Activated naive CD8-positive, alpha-beta T cell (primary cell): ENCODE data around the gene OSBPL10.
"Not testable (repeated sequence)": the region's sequence is repeated elsewhere in the genome, so short reads cannot be mapped to it uniquely, and the experiment has no call there.

Experiments used
- H3K27ac Mint-ChIP-seq: one replicate; pipeline ENCODE4 v1.8.0; 2021; ENCODE audit warnings: mixed read lengths
- H3K27me3 Mint-ChIP-seq: one replicate; pipeline ENCODE4 v1.8.0; 2021; ENCODE audit warnings: mixed read lengths
- H3K36me3 Mint-ChIP-seq: one replicate; pipeline ENCODE4 v1.8.0; 2021; ENCODE audit warnings: mixed read lengths
- H3K4me1 Mint-ChIP-seq: one replicate; pipeline ENCODE4 v1.8.0; 2021; ENCODE audit warnings: low read depth, mixed read lengths
- H3K4me3 Mint-ChIP-seq: one replicate; pipeline ENCODE4 v1.8.0; 2021; ENCODE audit warnings: mild to moderate bottlenecking, mixed read lengths
- H3K9me3 Mint-ChIP-seq: one replicate; pipeline ENCODE4 v1.8.0; 2021; ENCODE audit warnings: low read depth, mixed read lengths

OSBPL10 gene

DNA sequence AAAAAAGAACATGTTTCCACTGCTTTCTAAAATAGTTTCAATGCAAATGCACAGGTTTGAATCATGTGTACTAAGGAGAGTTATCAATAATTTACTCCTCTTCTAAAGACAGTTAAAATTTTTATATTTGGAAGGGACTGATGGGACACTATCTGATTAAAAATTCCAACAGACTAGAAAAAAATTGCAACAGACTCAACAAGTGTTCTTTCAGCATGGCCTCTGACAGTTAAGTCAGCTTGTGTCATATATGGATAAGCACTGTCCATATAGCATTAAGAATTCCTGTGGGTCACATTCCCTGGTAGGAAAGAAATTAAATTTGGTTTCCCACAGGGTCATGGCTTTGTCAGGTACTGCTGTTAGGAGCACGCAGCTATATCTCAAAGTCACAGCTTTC lies 96.8 kb downstream of the OSBPL10 start:
- peaks cover 2% of the 10 kb centered on the region for H3K36me3 Mint-ChIP-seq
- H3K27ac Mint-ChIP-seq: no peak overlapping the region
- H3K27me3 Mint-ChIP-seq: no peaks in the 10 kb centered on the region
- H3K4me1 Mint-ChIP-seq: no peaks in the 10 kb centered on the region
- no peak overlapping the region for H3K4me3 Mint-ChIP-seq
- peaks cover 3% of the 10 kb centered on the region for H3K9me3 Mint-ChIP-seq

DNA sequence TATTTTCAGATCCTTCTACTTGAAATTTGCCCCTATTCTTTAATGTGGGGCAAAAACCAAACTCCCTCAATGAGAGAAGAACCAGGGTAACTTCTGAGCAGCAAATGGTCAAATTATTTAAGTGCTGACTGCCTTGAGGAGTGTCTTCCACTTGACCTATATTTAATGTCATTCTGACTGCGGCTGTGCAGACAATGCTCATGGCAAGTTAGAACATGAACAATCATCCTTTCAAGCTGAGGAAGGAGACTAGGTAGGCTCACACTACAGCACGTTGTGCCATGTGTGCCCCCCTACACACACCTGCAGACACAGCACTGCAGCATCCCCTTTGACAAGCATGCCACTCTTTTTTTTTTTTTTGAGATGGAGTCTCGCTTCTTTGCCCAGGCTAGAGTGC lies 98.2 kb downstream of the OSBPL10 start:
- Mint-ChIP-seq H3K36me3 (peaks cover 2% of the 10 kb centered on the region), H3K4me1 (no peaks in the 10 kb centered on the region), H3K27ac (no peak overlapping the region), H3K27me3 (no peaks in the 10 kb centered on the region), H3K4me3 (no peak overlapping the region), H3K9me3 (peaks cover 3% of the 10 kb centered on the region)

DNA sequence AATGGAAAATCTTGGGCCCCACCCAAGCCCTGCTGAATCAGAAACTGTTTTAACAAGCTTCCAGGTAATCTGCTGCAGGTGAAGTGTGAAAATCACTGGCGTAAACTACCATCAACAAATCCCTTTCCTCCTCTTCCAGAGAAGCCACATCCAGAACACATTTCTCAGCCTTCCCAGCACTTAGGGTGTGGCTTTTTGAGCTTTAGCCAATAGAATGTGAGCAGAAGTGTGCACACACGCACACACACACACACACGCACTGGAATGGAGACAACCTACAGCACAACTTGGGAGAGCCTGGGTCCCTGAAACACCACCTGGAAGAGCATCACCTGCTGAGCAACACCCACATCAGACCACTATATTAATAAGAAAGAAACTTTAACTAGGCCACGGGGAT lies 98.6 kb downstream of the OSBPL10 start:
- Mint-ChIP-seq H3K9me3 (peaks cover 3% of the 10 kb centered on the region), H3K4me3 (no peak overlapping the region), H3K27ac (no peak overlapping the region), H3K36me3 (peaks cover 2% of the 10 kb centered on the region), H3K27me3 (no peaks in the 10 kb centered on the region), H3K4me1 (no peaks in the 10 kb centered on the region)

DNA sequence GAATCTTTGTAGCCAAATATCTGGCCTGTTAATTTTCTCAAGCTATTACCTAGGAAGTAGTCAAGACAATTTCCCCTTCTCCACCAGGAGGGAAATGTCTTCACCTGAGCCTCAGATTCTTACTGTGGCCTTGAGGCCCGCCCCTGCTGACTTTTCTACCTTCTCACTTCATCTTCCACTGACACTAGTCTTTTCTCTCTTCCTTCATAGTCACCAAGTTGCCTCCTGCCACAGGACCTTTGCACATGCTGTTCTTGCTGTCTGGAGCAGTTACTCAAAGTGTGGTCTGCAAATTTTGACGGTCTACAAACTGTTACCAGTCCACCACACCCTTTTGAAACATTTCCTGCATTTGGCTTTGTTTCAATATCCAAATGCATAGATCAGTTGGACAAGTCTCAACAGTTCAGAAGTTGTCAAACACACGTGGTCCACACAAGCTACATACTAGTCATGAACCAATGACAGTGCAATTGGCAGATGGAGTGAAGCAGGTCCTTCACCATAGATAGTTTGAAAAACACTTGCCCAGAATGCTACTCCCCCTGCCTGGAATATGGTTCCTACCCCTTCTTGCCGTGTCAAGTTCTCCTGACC lies 100.5 kb downstream of the OSBPL10 start:
- Mint-ChIP-seq H3K4me3 (no peak overlapping the region), H3K27ac (no peak overlapping the region), H3K4me1 (no peaks in the 10 kb centered on the region), H3K9me3 (peaks cover 3% of the 10 kb centered on the region), H3K27me3 (no peaks in the 10 kb centered on the region), H3K36me3 (peaks cover 2% of the 10 kb centered on the region)

DNA sequence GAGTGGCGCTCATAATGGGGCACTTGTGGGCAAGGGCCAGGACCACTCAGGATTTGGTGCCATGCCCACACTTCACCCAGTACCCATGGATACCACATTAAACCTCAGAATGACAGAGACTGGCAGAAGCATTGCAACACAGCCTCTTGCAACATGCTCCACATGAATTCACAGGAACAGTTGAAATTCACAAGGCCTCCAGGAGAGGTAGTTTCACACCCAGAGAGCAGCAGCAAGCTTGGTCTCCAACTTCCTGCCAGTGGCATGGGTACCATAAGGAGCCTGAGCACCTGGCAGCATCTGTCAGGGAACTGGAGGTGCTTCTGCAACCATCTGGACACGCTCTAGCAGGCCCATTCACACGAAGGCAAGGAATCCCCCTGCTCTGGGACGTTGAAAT lies 101.0 kb downstream of the OSBPL10 start:
- Mint-ChIP-seq H3K9me3 (peaks cover 3% of the 10 kb centered on the region), H3K27ac (no peak overlapping the region), H3K4me1 (no peaks in the 10 kb centered on the region), H3K36me3 (peaks cover 2% of the 10 kb centered on the region), H3K27me3 (no peaks in the 10 kb centered on the region), H3K4me3 (no peak overlapping the region)

DNA sequence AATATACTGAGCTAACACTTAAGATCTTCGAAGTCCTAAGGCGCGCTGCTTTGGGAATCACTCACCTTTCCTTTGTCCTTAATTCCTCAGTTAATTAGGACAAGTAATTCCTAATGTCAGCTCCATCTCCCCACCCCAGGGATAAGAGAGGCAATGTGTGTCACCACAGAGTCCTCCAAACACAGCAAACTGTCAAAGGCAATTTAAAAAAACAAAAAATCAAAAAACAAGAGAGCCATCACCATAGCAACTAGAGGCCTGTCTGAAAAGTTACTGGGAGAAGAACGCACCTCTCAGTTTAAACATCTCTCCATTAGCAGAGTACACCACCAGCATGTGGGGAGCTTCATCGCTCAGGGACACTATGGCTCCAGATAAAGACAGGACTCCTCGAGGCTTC lies 101.7 kb downstream of the OSBPL10 start:
- peaks cover 2% of the 10 kb centered on the region for H3K36me3 Mint-ChIP-seq
- no peak overlapping the region for H3K4me3 Mint-ChIP-seq
- H3K27me3 Mint-ChIP-seq: no peaks in the 10 kb centered on the region
- no peaks in the 10 kb centered on the region for H3K4me1 Mint-ChIP-seq
- H3K9me3 Mint-ChIP-seq: peaks cover 3% of the 10 kb centered on the region
- no peak overlapping the region for H3K27ac Mint-ChIP-seq

DNA sequence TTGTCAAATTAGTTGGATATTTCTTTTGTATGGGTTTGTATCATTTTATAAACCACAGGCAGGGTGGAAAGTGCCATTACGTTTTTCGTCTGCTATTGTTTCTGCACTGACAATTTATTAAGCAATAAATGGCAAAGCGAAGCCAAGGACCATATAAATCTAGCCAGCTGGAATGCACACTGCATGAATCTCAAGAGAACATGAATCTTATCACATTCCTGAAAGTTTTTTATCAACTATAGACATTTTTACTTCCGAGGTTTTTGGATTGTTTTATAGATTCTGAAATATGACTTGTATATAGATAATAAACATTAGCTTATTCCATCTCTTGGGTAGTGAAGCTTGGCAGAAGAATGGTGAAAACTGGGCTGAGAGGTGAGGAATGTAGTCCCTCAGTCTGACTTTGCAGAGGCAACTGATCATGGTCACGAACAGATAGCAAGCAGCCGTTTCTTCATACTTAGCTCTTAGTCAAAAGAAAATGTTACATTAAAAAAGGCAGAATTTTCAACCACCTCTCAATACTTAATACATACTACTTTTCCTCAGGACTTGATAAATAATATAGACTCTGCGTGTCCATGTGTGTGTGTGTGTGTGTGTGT lies 102.7 kb downstream of the OSBPL10 start:
- Mint-ChIP-seq H3K4me3 (no peak overlapping the region), H3K4me1 (no peaks in the 10 kb centered on the region), H3K36me3 (peaks cover 2% of the 10 kb centered on the region), H3K27ac (no peak overlapping the region), H3K9me3 (peaks cover 3% of the 10 kb centered on the region), H3K27me3 (no peaks in the 10 kb centered on the region)

DNA sequence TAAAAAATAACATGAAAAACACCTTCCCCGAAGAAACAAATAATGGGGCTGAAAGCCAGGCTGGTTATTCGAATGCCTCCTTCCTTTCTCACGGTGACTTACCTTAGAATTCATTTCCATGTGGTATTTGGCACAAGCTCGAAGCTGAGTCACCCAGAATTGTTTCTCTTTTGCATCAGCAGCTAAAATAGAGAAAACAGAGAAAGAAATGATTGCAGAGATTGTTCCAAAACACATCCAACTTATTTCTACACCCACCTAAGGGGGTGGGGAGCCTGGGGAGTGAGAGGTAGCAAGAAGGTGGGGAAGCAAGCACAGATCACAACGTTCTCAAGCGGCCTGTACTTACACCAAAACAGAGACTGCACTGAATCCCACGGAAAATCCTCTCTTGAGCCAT lies 104.7 kb downstream of the OSBPL10 start:
- H3K27me3 Mint-ChIP-seq: no peaks in the 10 kb centered on the region

DNA sequence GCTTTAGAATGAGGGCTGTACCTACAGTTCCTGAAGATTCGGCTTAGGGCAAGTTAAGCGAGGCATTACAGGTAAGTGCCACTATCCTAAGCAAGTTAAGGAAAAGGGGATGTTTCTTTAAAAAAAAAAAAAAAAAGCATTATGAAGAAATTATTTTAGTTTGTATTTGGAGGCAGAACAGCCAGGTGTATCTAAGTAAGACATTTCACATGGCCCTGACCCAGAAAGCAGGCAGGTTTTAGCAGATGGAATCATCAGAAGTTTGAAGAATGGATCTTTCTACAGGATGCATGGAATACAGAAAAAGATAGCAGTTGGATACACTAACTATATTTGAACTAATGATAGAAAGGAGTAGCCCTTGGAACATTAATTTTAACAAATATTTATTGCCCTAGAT lies 105.6 kb downstream of the OSBPL10 start:
- H3K4me3 Mint-ChIP-seq: no peak overlapping the region
- no peak overlapping the region for H3K27ac Mint-ChIP-seq
- H3K36me3 Mint-ChIP-seq: no peaks in the 10 kb centered on the region
- H3K9me3 Mint-ChIP-seq: no peaks in the 10 kb centered on the region
- H3K27me3 Mint-ChIP-seq: no peaks in the 10 kb centered on the region
- no peaks in the 10 kb centered on the region for H3K4me1 Mint-ChIP-seq

More for the DNA sequence above, 104.7 kb downstream of the OSBPL10 start:
- Mint-ChIP-seq H3K4me1 (no peaks in the 10 kb centered on the region), H3K36me3 (peaks cover 2% of the 10 kb centered on the region), H3K27ac (no peak overlapping the region), H3K9me3 (peaks cover 3% of the 10 kb centered on the region), H3K4me3 (no peak overlapping the region)

DNA sequence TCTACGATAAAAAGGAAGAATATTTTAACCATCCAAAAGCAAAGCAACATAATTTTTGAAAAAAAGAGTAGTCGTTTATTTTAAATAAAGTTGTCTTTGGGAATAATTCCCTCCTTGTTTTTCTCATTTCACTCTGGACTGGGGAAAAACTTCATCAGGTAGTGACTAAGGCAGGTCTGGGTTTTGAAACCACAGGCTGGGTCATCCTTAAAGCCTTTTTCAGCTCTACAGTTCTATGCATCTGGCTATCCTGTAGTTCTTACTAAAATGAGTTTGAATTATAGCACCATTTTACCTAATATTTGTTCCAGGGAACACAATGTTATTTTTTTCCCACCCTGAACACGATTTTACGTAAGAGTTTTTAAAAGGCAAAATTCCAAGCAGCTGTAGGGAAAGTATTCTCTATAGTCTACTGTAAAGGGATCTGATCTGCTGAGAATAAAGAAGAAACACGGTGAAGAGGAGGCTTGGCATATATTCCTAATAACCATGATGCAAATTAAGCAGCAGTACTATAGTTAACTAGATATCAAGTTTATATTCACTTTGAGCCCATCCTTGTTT lies 107.7 kb downstream of the OSBPL10 start:
- Mint-ChIP-seq H3K36me3 (no peaks in the 10 kb centered on the region), H3K27me3 (no peaks in the 10 kb centered on the region), H3K4me3 (no peak overlapping the region), H3K9me3 (no peaks in the 10 kb centered on the region), H3K27ac (no peak overlapping the region), H3K4me1 (no peaks in the 10 kb centered on the region)

DNA sequence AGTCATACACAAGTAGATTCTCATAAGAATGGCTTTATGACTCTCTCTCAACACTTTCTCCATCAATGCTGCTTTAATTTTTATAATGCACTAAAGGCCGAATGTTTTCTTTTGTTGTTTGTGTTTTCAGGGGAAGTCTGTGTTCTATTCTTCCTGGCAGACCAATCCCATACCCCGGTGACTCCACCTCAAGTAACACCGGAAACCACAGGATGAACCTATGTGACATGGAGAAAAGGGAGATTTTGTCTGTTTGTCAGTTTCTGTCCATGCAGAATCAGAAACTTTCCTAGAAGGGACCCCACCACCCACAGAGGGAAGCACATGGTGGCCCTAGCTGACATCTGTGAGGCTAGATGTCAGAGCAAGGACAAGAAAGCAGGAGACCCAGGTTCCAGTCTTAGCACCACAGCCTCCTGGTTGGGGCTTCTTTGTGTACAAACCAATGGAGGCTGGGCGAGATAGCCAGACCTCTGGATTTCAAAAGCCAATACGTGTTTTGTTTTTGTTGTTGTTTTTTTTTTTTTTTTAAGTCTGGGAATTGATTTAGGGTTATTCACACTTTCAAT lies 109.0 kb downstream of the OSBPL10 start:
- no peaks in the 10 kb centered on the region for H3K4me1 Mint-ChIP-seq
- H3K9me3 Mint-ChIP-seq: no peaks in the 10 kb centered on the region
- no peaks in the 10 kb centered on the region for H3K36me3 Mint-ChIP-seq
- H3K4me3 Mint-ChIP-seq: no peak overlapping the region
- H3K27ac Mint-ChIP-seq: no peak overlapping the region
- H3K27me3 Mint-ChIP-seq: no peaks in the 10 kb centered on the region

DNA sequence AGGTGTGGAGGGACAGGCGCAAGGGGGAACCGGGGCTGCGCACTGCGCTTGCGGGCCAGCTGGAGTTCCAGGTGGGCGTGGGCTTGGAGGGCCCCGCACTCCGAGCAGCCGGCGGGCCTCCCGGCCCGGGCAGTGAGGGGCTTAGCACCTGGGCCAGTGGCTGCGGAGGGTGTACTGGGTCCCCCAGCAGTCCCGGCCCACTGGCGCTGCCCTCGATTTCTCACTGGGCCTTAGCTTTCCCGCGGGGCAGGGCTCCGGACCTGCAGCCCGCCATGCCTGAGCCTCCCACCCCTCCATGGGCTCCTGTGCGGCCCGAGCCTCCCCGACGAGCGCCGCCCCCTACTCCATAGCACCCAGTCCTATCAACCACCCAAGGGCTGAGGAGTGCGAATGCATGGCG lies 111.0 kb downstream of the OSBPL10 start:
- not testable (repeated sequence) for H3K27ac Mint-ChIP-seq, H3K36me3 Mint-ChIP-seq, H3K4me1 Mint-ChIP-seq, H3K4me3 Mint-ChIP-seq, H3K9me3 Mint-ChIP-seq, H3K27me3 Mint-ChIP-seq

DNA sequence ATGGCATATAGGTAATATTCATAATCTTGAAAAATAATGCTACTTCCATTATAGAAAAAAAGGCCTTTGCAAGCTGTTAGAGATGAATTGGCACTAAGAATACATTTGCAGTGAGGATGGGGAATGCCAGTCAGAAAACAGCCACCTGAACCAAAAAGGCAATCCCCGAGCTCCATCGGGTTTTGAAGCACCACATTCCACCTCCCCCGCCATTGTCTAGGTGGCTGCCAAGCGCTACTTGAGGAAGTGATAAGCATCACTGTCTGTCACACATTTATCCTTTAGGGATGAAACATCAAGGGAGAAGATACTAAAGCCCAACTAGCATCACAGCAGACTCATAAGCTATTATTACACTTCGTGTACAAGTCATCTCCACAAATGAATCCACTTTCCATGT lies 112.8 kb downstream of the OSBPL10 start:
- H3K27me3 Mint-ChIP-seq: no peaks in the 10 kb centered on the region
- H3K36me3 Mint-ChIP-seq: no peaks in the 10 kb centered on the region
- H3K27ac Mint-ChIP-seq: no peak overlapping the region
- no peaks in the 10 kb centered on the region for H3K9me3 Mint-ChIP-seq
- no peaks in the 10 kb centered on the region for H3K4me1 Mint-ChIP-seq
- no peak overlapping the region for H3K4me3 Mint-ChIP-seq

DNA sequence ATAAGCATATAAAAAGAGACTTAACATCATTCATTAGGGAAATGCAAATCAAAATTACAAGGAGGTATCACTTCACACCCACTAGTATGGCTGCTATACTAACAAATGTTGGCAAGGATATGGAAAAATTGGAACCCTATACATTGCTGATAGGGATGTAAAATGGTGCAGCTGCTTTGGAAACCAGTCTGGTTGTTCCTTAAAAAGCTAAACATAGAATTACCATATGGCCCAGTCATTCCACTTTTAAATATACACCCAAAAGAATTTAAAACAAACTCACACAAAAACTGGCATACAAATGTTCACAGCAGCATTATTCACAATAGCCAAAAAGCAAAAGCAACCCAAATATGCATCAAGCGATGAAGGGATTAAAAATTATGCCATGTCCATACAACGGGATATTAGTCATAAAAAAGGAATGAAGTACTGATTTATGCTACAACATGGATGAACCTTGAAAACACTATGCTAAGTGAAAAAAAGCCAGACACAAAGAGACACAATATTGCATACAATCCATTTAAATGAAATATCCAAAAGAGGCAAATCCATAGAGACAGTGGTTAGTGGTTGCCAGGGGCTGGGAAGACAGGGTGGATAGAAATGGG lies 118.3 kb downstream of the OSBPL10 start:
- H3K4me1 Mint-ChIP-seq: no peaks in the 10 kb centered on the region
- H3K9me3 Mint-ChIP-seq: peaks cover 5% of the 10 kb centered on the region
- H3K27ac Mint-ChIP-seq: no peak overlapping the region
- peaks cover 2% of the 10 kb centered on the region for H3K36me3 Mint-ChIP-seq
- no peak overlapping the region for H3K4me3 Mint-ChIP-seq
- H3K27me3 Mint-ChIP-seq: no peaks in the 10 kb centered on the region

DNA sequence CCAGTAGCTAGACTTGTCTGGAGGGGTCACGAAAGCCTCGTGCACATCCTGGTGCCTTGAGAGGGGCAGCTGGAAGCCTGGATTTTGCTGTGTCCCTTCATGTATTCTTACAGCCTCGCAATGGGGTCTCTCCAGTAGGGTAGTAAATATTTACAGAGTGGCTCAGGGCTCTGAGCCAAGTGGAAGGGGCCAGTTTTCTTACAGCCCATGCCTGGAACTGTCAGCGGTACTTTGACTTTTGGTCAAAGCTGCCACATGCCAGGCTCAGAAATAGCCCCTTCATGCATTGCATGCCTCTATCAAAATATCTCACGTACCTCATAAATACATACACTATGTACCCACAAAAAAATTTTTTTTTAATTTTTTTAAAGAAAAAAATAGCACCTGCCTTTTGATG lies 119.2 kb downstream of the OSBPL10 start:
- no peak overlapping the region for H3K27ac Mint-ChIP-seq
- H3K4me3 Mint-ChIP-seq: no peak overlapping the region
- H3K36me3 Mint-ChIP-seq: peaks cover 2% of the 10 kb centered on the region
- no peaks in the 10 kb centered on the region for H3K27me3 Mint-ChIP-seq
- peaks cover 5% of the 10 kb centered on the region for H3K9me3 Mint-ChIP-seq
- H3K4me1 Mint-ChIP-seq: no peaks in the 10 kb centered on the region
